GM12891 (cell line): Measurements from ENCODE around the gene SCFD2.

Source experiments
- POLR2A ChIP-seq: IDR thresholded peaks from 2 replicates; pipeline ENCODE4 v1.6.1; 2011; ENCODE audit warnings: low read depth, low read length, control low read depth
- POLR2AphosphoS5 ChIP-seq: IDR thresholded peaks from 2 replicates; pipeline ENCODE4 v1.6.1; 2011; ENCODE audit warnings: low read depth, low read length, control low read depth
- SPI1 ChIP-seq: IDR thresholded peaks from 2 replicates; pipeline ENCODE4 v1.6.1; 2011; ENCODE audit warnings: low read depth, low read length, control low read depth
- TAF1 ChIP-seq: IDR thresholded peaks from 2 replicates; pipeline ENCODE4 v1.6.1; 2011; ENCODE audit warnings: low read depth, low read length, control low read depth

GRCh38 chr4:53055274-53055673 is 310.6 kb downstream of the SCFD2 start:
- TF ChIP-seq POLR2A, result no peak
- TF ChIP-seq POLR2AphosphoS5, result no peak
- no peak for TF ChIP-seq TAF1
- TF ChIP-seq SPI1, result no peak
